Measurements from ENCODE around the gene FRMPD2.
"Not testable (repeated sequence)": the region's sequence is repeated elsewhere in the genome, so short reads cannot be mapped to it uniquely, and the experiment has no call there.

FRMPD2 gene

DNA sequence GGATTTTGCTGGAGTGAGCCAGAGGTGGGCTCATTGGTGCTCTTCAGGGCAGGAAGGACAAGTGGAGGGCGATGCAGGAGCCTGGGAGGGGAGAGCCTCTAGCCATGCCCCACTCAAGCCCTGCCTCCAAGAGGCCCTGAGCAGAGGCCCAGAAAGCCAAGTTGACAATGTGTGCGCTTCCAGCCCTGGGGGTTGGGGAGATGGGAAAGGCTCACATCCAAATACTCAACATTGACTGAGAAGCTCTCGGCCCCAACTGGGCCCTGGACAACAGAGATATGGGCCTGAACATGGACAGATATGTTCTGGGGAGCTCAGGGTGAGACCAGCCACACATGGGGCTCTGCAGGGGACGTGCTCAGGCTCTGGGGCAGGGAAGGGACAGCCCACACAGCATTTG is 39.0 kb downstream of the FRMPD2 start:
- in situ Hi-C loops (cut with MboI; ENCODE audit: low sequenced_read_pairs) = no loop called here

GRCh38 chr10:48234787-48235186 is 39.7 kb downstream of the FRMPD2 start:
- in situ Hi-C loops (cut with MboI; ENCODE audit: low sequenced_read_pairs) = no loop called here

GRCh38 chr10:48234295-48234694 is 40.2 kb downstream of the FRMPD2 start:
- in situ Hi-C loops (cut with MboI; ENCODE audit: low sequenced_read_pairs) = no loop called here

GRCh38 chr10:48233559-48234005 is 40.9 kb downstream of the FRMPD2 start:
- in situ Hi-C loops (cut with MboI; ENCODE audit: low sequenced_read_pairs) = no loop called here

GRCh38 chr10:48232717-48233447 is 41.6 kb downstream of the FRMPD2 start:
- in situ Hi-C loops (cut with MboI; ENCODE audit: low sequenced_read_pairs) = no loop called here

DNA sequence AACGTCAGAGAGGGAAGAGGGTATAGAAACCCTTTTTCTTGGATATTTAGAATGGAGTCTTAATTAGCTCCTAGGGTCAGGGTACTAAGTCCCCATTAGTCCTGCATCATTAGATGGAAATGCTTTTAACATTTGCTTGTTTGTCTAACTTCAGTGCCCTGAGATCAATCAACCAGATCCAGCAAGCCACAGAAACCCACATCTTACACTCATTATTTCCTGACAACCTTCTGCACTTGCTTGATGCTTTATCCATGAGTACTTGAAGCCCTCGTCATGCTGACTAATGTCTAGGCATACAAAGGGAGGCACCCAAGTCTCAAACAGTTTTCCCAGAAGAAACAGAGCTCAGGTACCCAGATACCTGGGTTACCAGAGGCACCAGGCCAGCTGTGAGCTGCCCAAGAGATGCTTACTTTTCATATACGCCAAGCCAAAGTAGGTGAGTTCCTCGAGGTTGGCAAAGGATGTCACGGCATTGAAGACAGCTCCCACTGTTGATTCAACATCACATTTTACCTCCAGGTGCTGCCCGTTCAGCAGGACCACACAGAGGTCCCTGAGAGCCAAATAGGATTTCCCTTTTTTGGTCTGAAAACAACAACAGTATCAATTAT is 42.7 kb downstream of the FRMPD2 start:
- in situ Hi-C loops (cut with MboI; ENCODE audit: low sequenced_read_pairs) = no loop called here

DNA sequence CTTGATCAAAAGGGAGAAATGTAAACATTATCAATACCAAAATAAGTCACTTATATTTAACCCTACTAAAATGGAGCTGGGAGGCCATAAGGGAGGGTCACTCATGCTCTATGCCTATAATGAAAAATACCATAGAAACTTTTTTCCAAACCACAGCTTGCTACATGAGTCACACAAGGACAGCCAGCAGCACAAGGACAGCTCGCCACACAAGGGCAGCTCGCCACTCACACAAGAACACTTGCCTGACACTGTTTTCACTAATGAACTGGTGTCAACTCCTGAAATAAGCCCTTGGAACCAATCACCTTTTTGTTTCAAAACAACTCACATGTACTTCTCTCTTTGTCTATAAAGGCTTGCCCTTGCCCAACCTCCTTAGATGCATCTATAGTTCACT is 43.3 kb downstream of the FRMPD2 start:
- in situ Hi-C loops (cut with MboI; ENCODE audit: low sequenced_read_pairs) = no loop called here

DNA sequence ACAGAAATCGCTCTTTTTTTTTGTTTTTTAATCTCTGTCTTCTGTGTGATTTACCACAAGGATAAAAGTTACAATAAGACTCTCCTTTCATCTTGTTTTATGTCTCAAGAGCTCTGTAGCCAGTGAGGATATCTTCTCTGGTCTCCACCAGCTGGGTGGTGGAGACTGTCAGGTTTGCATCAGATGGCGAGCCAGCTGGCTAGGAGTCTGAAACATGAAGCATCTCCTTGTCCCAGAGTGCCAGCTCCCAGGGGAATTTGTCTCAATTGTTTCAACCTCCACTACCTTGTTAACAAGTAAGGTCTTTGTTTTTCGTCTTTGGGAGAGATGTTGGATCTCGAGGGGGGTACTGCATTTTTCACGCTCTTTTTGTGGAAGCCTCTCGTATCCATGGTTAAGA is 47.3 kb downstream of the FRMPD2 start:
- in situ Hi-C loops (cut with MboI; ENCODE audit: low sequenced_read_pairs) = no loop called here

DNA sequence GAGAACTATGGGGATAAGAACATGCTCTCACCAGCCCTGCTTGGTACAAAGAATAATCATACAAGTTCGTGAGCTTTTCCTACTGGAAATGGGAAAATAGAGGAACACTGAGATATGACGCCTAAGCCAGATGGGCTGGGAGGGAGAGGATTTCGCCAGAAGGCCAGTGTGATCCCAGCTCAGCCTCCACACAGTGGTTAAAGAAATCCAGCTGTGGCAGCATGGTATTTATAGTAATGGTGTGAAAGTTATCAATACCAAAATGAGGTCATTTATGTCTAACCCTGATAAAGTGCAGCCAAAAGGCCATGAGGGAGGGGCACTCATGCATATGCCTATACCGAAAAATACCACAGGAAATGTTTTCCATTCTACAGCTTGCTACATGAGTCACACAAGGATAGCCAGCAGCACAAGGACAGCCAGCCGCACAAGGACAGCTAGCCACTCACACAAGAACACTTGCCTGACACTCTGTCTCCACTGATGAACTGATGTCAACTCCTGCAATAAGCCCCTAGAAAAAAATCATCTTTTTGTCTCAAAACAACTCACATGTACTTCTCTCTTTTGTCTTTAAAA is 49.4 kb downstream of the FRMPD2 start:
- in situ Hi-C loops (cut with MboI; ENCODE audit: low sequenced_read_pairs) = no loop called here

DNA sequence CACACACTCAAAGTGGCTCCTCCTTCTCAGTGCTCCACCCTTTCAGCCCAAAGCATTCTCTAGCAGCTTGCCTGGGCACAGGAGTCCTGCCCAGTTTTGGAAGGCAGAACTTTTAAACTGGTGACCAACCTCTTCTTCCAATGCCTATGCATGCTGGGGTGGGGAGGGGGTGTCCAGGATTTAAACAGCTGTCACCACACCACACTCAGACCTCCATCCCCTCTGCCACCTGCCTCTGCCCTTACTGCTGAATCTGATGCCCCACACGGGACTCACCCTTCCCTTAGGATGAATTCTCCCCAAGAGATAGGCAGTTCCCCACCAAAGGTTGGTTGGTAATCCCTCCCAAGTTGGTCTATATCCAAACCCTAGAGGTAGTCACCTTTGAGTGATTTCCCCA is 50.2 kb downstream of the FRMPD2 start:
- in situ Hi-C loops (cut with MboI; ENCODE audit: low sequenced_read_pairs) = no loop called here

GRCh38 chr10:48221814-48222213 is 52.7 kb downstream of the FRMPD2 start:
- in situ Hi-C loops (cut with MboI; ENCODE audit: low sequenced_read_pairs) = no loop called here

- in situ Hi-C loops (cut with MboI; ENCODE audit: low sequenced_read_pairs) = not testable (repeated sequence)
Observed at GRCh38 chr10:48221031-48221430, 53.5 kb downstream of the FRMPD2 start.

DNA sequence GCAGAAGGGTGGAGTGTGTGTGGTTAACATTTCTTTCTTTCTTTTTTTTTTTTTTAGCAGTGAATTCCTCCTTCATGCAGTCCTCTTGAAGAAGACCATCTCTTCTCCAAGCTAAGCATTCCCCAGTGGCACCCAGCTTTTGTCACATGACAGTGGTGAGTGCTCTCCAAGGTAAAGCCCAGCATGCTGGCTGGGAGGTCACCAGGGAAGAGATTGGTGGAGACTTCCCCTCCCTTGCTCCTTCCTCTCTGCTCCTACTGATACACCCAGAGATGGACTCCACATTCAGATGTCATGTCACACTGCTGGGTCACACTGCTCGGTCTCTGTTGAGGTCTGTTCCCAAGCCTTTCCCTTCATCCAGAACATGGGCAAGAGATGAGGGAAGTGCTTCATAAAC is 55.3 kb downstream of the FRMPD2 start:
- in situ Hi-C loops (cut with MboI; ENCODE audit: low sequenced_read_pairs) = no loop called here

GRCh38 chr10:48216744-48217143 is 57.8 kb downstream of the FRMPD2 start:
- in situ Hi-C loops (cut with MboI; ENCODE audit: low sequenced_read_pairs) = no loop called here

- in situ Hi-C loops (cut with MboI; ENCODE audit: low sequenced_read_pairs) = no loop called here
Observed at GRCh38 chr10:48216204-48216505, 58.3 kb downstream of the FRMPD2 start.

- in situ Hi-C loops (cut with MboI; ENCODE audit: low sequenced_read_pairs) = no loop called here
Observed at GRCh38 chr10:48215486-48216203, 58.9 kb downstream of the FRMPD2 start.

GRCh38 chr10:48214716-48215485 is 59.6 kb downstream of the FRMPD2 start:
- in situ Hi-C loops (cut with MboI; ENCODE audit: low sequenced_read_pairs) = no loop called here

DNA sequence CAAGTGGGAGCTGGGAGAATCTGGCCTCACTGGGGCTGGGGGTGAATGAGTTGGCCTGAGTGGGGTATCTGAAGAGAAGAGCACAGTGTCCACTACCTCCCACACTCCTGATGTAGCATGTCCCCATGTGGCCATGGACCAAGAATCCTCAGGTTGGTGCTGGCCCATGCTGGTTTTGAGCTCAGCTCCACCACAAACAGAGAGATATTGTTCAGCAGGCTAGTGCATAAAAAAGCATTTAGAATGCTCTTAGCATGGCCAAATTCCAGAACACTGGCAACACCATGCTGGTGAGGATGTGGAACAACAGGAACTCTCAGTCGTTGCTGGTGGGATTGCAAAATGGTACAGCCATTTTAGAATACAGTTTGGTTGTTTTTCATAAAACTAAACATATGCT is 61.4 kb downstream of the FRMPD2 start:
- in situ Hi-C loops (cut with MboI; ENCODE audit: low sequenced_read_pairs) = no loop called here

DNA sequence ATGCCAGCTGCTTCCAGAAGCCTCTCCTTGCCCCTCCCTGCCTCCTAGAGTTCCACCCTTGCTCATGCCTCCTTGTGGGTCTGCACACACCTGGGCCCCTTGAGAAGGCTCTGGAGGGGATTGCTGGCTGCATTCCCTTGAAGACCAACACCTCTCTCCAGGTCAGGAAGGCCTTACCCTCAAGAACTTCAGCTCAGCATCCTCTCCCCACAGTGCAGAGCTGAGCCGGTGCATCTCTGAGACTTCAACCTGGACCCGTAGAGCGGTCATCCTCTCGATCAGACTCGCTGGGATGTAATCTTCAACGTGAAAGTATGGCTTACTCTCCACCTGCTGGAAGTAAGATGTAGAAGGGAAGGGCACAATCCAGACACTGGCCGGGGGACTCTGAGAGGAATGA is 62.7 kb downstream of the FRMPD2 start:
- in situ Hi-C loops (cut with MboI; ENCODE audit: low sequenced_read_pairs) = no loop called here

DNA sequence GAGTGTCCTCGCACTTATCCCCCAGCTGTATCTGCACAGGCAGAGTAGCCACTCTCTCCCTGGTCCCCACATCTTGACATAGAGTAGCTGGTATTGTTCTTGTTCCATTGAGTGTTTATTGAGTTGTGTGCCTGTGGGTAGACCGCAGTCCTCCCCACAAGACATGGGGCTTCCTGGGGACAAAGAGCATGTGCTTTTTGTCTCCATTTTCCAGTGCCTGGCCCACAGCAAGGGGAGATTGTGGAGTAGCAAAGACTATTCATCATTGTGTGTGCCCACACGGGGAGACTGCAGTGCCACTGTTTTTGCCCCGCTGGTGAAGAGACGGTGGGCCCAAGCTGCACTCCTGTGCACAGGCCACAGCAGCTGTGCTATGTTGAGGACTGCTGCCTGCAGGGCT is 63.5 kb downstream of the FRMPD2 start:
- in situ Hi-C loops (cut with MboI; ENCODE audit: low sequenced_read_pairs) = no loop called here

GRCh38 chr10:48210391-48210790 is 64.1 kb downstream of the FRMPD2 start:
- in situ Hi-C loops (cut with MboI; ENCODE audit: low sequenced_read_pairs) = no loop called here
